ENCODE measurements around the gene PRKAR2B.

DNA sequence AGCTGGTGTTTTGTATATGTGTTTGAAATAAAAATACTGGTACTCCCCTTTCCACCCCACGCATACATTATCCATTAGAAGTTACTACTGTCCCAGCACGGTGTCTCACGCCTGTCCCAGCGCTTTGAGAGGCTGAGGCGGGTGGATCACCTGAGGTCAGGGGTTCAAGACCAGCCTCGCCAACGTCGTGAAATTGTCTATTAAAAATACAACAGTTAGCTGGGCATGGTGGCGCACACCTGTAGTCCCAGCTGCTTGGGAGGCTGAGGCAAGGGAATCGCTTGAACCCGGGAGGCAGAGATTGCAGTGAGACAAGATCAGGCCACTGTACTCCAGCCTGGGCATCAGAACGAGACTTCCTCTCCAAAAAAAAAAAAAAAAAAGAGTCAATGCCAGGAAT is 127.0 kb downstream of the PRKAR2B start:
- TF ChIP-seq GATA2 (IDR thresholded peaks at IDR 0.05; ENCODE audit: low read depth, low read length) (no peak), GATA3 (IDR thresholded peaks at IDR 0.05; ENCODE audit: low read depth, low read length) (no peak)

All from SH-SY5Y (cell line).